ENCODE data around the gene AWAT1. TPM values are rescaled to one million over a fixed set of nuclear protein-coding genes. Genes with fewer than 3 reads are reported as not detected.
A peak's percentile ranks its signal among the peaks of the same experiment; 100 is the strongest.
"Not testable (repeated sequence)": the region's sequence is repeated elsewhere in the genome, so short reads cannot be mapped to it uniquely, and the experiment has no call there.

Gene AWAT1
- total RNA-seq, result not detected

DNA sequence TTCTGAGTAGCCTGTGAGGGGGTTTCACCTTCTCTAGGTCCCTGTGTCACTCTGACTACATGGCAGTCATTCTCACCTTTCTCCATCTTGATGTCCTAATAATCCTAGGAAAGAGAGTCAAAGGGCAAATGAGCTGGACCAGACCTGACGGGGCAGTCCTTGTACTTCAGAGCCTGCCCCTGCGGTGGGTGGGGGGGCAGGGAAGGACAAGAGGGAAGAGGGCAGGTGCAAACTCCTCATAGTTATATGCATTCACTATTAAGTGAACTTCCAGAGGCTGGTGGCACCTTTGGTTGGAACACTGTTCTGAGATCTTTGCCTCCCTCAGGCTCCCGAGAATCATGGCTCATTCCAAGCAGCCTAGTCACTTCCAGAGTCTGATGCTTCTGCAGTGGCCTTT is at the start of gene AWAT1:
Gene AWAT1 (plus strand): TSS at position 301 of the 400 bp plus-strand sequence. CDS start 41 bp downstream, at position 342.
- DNase-seq, result no peak

DNA sequence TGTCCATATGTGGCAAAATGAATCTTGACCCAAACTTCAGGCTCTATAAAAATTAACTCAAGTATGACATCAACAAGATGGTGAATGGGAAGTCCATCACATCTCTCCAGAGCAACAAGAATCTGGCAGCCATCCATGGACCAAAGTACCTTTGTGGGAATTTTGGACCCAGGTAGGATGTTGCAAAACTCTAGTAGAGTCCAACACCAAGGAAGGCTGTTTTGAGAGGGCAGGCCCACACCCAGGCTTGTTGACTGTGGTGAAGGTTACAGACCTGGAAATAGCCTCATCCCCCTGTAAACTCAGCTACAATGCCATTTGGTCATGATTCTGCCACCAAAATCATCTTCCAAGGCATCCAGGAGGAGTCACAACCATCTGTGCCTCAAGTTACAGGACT is 44.2 kb upstream of the AWAT1 start:
- DNase-seq, result no peak

DNA sequence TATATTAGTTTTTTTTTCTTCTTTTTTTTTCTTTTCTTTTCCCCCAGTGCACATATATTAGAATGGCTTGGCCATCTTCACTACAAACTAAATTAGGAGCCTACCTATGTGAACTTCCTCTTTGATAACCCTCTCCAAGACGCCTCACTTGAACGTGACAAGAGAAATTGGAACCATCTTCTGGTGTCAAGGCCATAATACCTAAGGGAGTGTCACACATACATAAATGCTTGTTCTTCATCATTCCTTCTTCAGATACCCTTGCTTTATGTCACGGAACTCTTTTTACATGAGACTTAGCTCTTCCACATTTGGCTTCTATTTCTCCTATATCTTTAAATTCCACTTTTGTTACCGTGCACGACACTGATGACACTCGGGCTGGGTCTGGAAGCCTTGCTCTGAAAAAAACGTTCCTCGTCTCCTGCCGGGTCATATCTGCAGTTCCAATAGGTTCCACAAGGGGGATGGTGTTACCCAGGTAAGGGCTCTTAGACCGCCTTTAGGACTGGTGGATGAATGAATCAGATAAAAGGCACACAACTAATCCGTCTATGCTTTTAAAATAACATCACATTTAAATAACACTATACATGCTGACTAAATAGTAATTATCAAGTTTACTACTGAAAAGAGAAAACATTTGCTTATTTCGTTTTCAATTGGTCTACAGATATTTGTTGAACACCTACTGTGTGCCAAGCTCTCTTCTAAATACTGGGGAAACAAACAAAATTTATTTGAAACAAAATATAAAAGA is 37.3 kb upstream of the AWAT1 start:
- peak; percentile 31 for DNase-seq

DNA sequence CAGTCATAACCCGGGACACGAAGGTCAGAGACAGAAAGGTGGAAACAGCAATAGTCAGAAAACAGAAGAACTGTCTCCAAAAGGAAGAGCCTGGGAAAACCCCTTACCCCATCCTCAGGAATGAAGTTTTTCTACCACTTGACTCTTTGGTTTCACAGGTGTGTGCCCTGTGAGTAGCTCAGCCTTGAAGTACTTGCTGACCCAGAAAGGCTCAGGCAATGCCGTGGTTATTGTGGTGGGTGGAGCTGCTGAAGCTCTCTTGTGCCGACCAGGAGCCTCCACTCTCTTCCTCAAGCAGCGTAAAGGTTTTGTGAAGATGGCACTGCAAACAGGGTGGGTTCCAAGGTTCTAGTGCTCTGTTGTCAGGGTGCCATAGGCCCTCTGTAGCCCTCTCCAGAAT is 32.7 kb upstream of the AWAT1 start:
- no peak for DNase-seq

DNA sequence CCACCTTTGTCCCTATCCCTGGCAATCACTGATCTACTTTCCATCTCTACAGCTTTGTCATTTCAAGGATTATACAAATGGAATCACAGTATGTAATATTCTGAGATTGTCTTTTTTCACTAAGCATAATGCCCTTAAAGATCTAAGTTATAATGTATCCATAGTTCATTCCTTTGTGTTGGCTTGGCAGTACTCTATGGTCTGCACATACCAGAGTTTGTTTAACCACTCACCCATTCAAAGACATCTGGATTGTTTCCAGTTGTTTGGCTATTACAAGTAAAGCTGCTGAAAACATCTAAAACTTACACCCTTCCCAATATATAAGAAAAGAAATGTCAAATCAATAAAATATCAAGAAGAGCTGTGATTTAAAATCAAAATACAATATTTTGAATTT is 26.0 kb upstream of the AWAT1 start:
- no peak for DNase-seq

DNA sequence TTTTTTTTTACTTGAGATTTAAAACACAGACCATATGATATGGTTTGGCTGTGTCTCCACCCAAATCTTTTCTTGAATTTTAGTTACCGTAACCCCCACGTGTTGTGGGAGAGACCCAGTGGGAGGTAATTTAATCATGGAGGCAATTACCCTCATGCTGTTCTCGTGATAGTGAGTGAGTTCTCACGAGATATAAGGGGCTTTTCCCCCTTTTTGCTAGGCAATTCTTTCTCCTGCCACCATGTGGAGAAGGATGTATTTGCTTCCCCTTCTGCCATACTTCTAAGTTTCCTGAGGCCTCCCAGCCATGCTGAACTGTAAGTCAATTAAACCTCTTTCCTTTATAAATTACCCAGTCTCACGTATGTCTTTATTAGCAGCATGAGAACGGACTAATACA is 24.9 kb upstream of the AWAT1 start:
- DNase-seq, result not testable (repeated sequence)

DNA sequence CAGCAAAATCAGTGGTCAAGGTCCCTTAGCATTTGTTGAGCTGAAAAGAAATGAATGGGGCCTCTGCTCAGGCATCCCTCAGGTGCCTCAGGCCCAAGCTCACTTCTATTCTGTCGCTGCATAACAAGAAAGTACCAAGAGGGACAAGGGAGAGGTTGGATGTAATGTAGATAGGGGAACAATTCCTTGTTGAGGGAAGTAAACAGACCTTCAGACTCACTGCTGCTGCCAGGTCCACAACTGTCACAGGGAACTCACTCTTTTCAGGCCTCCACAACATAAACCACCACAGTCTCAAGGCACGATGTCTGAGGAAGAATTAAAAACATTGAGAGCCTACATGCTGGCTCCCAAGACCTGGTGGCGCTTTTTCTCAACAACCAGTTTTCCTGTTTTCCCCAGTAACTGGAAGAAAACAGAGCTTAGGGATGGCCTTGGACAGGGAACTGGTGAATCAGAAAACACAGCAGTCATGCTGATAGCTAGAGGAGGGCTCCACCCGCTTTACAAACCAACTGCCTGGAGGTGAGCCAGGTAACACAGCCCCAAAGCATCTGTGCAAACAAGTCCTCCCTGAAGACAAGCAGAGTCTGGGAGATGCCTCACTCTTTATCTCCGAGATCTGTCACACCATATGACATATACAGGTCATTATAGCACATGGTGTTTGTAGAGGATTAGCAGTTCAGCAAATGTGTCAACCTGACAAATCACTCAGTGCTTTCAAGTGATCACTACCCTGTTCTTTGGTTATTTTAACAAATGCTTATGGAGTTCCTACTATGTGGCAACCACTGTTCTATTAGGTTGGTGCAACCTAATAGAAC is 14.3 kb upstream of the AWAT1 start:
- peak; percentile 37 for DNase-seq

DNA sequence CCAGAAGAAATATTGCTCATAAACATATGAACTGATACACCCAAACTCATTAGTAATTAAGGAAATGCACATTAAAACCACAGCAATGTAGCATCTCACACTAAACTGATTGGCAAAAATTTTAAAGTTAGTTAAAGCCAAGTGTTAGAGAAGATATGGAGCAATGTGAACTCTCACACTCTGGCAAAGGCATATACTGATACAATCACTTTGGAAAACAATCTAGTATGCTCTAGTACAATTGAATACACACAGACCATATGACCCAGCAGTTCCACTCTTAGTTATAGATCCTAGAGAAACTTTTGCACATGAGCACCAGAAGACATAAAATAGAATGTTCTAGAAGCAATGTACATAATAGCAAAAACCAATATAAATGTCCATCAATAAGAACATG is 8.4 kb upstream of the AWAT1 start:
- DNase-seq, result no peak

DNA sequence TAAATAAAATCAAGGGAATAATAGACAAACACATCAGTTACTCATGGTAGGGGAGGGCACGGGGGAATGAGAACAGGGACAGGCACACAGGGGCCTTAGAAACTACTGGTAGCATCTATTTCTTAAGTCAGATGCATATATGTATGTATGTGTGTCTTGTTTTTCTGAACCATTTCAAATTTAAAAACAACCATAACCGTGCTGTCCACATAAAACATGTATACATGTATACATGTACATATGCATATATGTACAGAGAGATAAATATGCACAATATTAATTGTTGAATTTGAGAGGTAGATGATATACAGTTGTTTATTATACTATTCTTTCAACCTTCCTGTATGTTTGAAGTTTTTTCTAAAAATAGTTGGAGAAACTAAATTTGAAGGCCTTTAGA is 7.8 kb upstream of the AWAT1 start:
- no peak for DNase-seq

DNA sequence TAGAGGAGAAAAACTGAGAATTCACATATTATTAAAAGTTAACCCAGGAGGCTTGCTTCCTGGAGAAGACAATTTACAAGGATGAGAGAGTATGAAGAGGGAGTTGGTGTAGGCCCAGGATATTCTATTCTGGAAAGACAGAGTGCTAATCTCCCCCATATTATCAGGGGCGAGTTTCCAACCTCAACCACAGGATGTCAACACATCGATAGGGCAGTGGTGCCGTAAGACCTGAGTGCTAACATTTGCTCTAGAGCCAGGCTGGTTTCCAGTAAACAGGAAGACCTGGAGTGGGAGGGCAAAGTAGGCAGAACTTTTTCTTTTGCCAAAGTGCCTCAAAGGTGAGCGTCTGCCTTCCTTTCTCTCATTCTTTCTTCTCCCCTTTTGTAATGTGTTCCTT is 2.8 kb upstream of the AWAT1 start:
- no peak for DNase-seq

DNA sequence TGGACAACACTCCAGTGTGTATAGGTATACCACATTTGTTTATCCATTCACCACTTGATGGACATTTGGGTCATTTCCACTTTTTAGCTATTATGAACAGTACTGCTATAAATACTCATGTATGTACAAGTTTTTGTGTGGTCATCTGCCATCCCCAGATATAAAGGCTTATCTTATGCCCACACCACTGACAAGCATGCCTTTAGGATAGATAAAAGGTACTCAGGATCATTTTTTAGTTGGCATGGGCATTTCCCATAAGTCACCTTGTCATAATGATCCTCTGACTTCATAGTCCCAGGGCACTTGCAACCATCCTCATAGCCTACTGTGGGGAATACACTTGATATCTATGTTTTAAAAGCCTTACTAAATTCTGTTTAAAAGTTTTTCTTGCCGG is 6.3 kb downstream of the AWAT1 start:
- no peak for DNase-seq

DNA sequence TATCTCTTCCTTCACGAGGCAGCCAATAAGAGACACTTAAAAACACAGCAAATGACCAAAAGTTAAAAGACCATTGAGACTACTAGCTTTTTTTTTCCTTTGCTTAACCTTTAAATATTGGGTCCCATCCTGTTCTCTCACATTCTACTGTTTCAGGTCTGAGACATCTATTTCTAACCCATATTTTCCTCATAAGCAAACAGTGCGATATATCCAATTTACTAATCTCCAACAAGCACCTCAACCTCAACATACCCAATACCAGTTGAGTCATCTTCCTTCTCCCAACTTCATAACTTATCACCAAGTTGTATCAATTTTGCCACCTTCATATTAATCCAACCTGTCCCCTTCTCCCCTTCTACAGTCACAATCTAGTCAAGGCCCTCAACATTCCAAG is 7.0 kb downstream of the AWAT1 start:
- no peak for DNase-seq

DNA sequence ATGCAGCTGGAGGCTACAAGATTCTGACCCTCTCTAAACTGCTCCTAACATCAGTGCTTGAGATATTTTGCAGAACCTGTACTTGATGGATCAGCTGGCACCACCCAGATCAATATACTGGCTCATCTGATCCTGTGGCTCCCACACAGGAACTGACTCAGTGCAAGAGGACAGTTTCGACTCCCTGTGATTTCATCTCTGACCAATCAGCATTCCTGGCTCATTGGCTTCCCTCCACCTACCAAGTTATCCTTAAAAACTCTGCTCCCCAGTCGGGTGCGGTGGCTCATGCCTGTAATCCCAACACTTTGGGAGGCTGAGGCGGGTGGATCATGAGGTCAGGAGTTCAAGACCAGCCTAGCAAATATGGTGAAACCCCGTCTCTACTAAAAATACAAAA is 9.1 kb downstream of the AWAT1 start:
- not testable (repeated sequence) for DNase-seq

DNA sequence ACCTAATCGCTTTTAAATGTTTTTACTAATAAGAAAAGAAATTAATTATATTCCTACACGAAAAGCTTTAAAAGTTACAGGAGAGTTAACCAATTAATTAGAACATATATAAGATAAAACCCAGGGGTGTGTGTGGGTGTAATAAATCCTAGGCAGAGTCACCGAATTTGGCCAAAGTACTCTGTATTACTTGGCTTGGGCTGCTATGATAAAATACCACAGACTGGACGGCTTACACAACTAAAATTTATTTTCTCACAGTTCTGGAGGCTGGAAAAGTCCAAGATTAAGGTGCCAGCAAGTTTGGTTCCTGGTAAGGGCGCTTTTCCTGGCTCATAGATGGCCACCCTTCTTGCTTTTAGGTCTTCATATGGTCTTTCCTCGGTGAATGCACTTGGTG is 10.4 kb downstream of the AWAT1 start:
- no peak for DNase-seq

DNA sequence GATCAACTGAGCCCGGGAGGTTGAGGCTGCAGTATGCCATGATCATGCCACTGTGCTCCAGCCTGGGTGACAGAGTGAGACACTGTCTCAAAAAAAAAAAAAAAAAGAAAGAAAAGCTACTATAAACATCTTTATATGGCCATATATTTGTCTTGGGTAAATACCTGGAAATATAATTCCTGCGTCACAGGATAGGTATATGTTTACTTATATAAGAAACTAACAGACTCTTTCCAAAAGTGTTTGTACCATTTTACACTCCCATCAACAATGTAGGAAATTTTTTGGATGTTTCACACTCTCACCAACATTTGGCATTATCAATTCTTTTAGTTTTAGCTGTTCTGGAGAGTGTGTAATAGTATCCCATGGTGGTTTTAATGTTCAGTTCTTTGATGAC is 12.8 kb downstream of the AWAT1 start:
- no peak for DNase-seq

DNA sequence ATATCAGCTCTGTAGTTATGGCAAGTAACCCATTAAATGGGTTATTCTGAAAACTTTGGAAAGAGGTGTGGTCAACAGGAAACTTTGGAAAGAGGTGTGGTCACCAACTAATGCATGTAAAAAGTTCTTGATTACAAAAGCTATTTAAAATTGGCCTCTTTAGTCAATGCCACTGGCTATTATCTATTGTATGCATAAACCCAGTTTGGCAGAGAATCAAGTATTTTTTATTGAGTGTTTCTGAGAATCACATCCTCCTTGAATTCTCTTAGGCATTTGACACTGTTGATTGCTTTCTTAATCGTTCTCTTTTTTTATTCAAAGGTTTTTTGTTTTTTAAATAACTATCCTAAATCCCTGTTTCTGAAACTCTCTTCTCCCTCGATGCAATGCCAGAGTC is 18.0 kb downstream of the AWAT1 start:
- no peak for DNase-seq

DNA sequence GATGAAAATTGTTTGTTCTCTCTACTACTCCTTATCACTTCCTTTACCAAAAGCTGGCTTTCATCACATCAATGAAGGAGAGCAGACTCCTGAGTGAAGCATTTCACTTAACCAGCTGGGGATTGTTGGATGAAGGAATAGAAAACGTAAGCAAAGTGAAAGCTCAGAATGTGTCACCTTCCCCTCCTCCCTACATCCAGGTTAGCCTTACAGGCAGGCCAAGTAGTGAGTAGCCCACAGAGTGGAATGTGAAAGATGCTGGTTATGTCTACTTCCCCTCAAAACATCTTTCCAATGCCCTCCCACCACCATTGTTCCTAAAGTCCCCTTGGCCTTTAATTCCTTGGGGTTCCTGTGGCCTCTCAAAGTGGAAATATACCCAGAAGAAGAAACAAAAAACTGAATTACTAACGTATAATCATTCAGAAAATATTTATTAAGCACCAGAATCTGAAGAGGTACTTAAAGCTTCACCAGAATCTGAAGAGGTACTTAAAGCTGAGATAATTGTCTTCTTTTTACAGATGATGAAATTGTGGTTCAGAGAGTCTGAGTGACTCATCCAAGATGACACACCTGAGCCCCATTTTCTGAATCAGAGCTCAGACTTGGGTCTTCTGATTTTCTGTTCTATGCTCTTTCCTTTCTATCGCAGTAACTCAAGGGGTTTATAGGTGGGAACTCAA is 19.1 kb downstream of the AWAT1 start:
- DNase-seq, result no peak

DNA sequence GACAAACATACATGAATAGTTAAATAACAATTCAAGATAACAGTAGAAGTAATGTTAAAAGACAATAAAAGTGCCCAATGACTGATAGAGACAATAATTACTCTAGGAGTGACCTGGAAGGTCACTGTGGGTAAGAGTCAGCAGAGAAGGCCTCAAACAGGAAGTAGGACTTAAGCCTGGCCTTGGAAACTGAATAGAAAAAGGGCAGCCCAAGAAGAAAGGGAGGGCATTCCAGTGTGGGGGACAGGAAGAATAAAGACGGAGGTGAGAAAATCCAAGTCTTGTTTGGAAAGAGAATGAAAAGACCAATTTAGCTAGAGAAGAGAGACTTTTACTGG is 19.6 kb downstream of the AWAT1 start:
- DNase-seq, result no peak

DNA sequence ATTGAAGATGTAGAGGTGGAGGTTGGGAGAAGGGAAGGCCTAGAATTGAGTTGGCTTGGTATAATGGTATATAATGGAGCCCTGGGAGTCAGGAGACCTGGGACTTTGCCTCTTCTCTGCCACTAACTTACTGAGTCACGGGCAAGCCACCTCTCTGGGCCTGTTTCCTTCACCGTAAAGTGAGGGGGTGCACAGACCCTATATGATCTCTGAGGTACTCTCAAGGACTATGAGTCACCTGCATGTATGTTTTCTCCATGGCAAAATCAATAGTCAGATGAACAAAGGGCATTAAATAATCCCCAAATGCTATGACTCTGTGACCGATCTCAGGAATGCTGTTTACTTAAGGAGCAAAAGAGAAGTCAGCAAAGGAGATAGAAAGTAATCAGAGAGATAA is 20.5 kb downstream of the AWAT1 start:
- DNase-seq, result no peak

DNA sequence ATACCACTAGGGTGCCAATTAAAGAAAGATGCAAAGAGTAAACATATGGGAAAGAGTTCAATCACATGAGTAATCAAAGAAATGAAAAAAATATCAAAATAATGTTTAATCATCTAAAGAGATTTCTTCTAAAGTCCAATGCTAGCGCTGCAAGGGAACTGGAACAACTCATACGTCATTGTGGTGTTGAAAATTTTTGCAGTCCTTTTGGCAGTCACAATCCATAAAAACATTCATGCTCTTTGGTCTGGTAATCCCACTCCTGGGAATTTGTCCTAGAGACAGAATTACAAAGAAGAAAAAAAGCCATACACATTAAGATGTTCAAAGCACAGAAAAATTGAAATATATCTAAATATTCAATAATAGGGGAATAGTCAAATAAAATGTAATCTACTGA is 21.0 kb downstream of the AWAT1 start:
- DNase-seq, result no peak

DNA sequence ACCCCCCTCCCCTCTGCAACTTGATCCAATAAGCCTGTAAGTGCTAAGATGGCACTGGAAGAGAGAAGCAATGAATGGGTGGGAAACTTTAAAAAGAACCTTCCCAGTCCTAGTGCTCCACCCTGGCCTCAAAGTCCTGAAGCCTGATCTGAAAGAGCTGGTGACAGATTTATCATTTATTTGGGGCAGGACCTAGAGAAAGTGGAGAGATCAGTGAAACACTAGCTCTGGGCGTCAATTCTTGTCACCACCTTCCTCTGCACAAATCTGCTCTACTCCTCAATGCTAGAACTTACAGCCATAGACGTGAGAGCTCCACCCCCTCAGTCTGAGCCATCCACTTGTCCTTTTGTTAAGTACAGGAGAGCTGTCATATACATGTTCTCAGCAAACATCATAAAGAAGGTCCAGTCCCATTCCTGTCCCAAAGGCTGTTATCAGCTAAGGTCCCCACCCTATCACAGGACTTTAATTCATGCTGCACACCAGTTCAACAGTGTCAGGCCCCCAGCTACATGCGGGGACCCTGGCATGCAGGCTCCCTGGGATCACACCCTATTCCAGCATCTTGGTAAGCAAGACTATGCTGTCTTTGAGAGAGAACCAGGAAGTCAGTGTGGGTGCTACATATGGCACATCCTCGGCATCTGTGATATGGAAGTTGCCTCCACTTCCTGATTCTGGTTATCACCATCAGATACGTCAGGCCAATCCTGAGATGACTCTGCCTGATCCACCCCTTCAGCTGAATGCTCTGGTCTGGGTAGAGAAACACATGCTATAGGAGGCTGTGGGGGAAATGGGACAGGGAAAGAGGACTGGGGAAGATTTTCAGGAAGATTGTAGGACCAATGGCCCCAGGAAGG is 23.2 kb downstream of the AWAT1 start:
- no peak for DNase-seq

DNA sequence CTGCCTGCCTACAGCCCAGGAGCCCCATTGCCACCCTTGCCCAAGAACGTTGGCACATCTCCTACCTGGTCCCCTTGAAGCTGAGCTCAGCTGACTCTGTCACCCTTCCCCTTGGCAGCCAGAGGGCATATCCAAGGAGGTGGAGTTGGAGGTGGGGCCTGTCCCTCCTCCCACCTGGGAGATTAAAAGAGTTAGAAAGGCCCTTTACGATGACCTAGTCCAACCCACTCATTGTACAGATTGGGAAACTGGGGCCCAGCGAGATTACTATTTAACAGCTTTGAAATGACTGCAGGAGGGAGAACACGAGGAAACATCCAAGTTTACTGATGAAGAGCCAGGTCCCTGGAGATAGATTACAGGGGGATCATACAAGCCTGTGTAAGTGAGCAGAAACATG is 25.6 kb downstream of the AWAT1 start, which contains the start of gene P2RY4:
Gene P2RY4 (minus strand): TSS at position 101 of the 400 bp plus-strand sequence. CDS start 580 bp downstream, outside the sequence.
- DNase-seq, result no peak
